Fibroblast of gingiva (primary cell): ENCODE measurements around the gene RAD51B.
"Not testable (repeated sequence)": the region's sequence is repeated elsewhere in the genome, so short reads cannot be mapped to it uniquely, and the experiment has no call there.

Experiments
- DNase-seq: peaks from one replicate; pipeline ENCODE4 v3.0.0-alpha.2; 2011; ENCODE audit warnings: low read depth

Gene RAD51B

GRCh38 chr14:68211886-68212285 is 392.3 kb downstream of the RAD51B start:
- DNase-seq: peak; percentile 51

GRCh38 chr14:68212361-68212760 is 392.8 kb downstream of the RAD51B start:
- no peak for DNase-seq

GRCh38 chr14:68214431-68214830 is 394.9 kb downstream of the RAD51B start:
- DNase-seq: peak; percentile 52

GRCh38 chr14:68215629-68216028 is 396.1 kb downstream of the RAD51B start:
- peak; percentile 54 for DNase-seq

DNA sequence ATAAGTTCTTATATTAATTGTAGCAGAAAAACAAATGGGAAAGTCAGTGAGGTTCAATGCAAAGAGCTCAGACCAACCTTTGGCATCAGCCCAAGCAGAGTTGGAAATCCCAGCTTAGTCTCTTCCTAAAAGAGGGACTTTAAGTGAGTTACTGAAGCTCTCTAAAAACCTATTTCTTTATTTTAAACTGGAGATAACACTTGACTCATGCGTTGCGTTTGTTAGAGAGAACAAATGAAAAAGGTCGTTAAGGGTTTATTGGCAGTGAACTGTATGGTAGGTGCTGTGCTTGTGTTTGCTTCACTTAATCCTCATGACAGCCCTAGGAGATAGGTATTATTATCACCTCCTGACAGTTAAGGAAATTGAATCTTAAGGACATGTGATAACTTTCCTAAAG is 396.5 kb downstream of the RAD51B start:
- DNase-seq: no peak

DNA sequence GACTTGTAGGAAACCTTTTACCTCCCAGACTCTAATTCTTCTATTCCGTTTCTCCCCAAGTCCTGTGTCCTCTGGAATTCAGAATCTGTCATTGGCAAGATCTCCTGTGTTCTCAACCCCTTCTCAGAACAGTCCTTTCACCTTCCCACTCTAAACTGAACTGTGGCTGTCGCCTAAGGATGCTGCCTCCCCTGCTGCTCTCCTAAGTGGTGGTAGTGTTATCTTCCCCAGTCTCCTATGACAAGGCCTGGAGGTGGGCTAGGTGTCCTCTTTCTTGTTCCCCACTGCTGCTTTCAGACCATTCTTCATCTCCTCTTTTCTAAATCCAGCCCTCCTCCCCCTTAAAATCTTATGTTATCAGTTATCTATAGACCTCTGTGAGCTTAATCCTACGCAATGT is 397.4 kb downstream of the RAD51B start:
- no peak for DNase-seq

DNA sequence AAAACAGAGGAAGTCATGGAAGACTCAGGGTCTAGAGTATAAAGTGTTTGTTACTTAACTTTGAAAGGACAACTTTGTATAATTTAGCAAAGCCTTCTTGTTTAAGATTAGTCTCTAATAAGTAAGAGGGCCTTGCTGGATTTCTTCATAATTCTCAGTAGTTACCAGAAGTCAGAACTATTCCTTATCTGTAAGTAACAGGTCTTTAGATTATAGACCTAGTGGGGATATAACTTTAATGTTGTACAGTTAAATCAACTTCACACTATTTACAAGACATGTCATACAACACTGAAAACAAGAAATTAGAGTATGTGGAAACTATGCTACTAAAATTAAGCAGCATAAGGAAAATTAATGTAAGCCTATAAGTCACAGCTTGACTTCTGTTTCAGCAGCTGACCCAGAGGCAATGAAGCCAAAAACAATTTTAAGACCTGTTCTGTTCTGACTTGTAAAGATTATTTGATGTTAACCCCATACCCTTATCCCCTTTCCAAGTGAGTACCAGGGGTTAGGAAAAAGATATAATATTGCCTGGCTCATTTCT is 398.3 kb downstream of the RAD51B start:
- no peak for DNase-seq

GRCh38 chr14:68219407-68219806 is 399.8 kb downstream of the RAD51B start:
- no peak for DNase-seq

- DNase-seq: not testable (repeated sequence)
Measured at GRCh38 chr14:68221046-68221445, 401.5 kb downstream of the RAD51B start.

DNA sequence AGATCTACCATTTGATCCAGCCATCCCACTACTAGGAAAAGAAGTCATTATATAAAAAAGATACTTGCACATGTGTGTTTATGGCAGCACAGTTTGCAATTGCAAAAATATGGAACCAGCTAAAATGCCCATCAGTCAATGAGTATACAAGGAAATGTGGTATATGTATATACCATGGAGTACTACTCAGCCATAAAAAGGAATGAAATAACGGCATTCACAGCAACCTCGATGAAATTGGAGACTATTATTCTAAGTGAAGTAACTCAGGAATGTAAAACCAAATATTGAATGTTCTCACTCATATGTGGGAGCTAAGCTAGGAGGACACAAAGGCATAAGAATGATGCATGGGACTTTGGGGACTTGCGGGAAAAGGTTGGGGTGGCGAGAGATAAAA is 402.6 kb downstream of the RAD51B start:
- no peak for DNase-seq

DNA sequence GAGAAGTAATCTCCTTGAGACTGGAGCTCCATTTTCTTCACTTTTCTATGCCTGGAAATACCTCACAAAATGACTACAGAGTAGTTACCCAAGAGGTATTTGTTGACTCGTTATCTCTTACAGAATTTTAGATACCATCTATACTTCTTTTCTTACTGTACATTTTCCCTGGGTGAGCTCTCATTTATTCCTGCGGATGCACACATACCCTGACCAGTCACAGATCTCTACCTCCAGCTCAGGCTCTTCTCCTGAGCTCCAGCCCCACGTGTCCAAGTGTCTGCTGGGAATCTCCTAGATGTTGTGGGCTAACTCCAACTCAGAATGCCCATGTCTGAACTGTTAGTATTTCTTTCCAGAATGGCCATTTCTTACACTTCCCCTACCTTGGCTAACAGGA is 403.1 kb downstream of the RAD51B start:
- no peak for DNase-seq

DNA sequence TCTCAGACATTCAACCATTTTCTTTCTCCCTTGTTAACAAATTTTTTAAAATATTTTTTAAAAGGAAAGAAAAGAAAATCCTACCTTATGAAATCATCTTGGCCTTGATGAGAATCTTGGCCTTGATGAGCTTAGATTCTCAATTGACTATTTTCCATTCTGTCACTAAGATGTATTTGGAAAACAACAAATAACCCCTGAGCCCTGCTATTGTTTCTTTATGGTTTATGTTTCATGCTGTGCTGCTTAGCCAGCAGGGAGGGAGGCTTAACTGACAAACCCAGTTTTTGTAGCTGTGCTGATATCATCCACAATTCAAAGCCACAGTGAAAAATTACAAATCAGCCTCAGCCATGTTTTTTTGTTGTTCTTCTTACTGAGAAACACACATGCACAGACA is 404.1 kb downstream of the RAD51B start:
- no peak for DNase-seq

DNA sequence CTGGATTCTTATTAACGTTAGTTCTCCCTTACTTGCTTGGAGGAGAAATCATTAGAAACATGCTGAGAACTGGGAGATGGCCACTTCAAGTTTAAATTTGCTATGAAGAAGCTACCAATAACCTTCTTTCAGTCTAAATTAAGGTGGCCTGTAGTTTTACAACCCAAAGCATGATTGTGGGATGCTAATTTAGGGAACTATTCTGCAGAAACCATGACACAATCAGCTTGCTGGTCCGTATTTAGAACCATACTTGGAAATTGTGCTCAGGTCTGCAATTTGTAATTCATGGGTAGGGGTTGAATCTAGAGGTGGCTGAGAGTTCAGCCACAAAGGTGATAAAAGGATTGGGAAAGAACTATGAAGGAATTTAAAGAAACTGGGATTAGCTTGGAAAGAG is 405.7 kb downstream of the RAD51B start:
- DNase-seq: no peak

DNA sequence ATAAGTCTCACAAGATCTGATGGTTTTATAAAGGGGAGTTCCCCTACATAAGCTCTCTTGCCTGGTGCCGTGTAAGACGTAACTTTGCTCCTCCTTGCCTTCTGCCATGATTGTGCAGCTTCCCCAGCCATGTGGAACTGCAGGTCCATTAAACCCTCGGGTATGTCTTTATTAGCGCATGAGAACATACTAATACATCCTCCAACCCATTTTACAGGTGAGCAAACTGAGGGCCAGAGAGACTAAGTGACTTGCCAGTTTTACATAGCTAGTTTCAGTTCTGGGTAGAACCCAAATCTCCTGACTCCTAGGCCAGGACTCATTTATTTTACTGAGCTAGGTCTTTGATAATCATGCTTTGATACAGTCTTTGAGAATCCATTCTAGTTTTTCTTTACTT is 406.9 kb downstream of the RAD51B start:
- DNase-seq: no peak

DNA sequence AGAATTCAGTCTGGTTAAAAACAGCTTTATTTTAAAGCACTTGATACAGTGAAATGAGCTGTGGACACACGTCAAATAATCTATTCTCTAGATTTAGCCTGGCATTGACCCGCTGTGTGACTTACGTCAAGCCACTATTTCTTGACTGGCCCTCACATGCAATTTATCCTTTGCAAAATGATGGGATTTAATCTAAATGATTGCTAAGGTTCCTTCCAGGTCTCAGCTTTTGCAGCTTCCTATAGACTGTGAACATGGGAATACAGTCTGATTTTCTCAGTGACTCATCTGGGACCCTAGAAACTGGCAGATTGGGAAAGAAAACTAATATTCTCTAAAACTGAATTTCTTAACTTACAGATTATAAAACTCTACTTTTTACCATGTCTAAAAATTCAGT is 409.1 kb downstream of the RAD51B start:
- DNase-seq: no peak

DNA sequence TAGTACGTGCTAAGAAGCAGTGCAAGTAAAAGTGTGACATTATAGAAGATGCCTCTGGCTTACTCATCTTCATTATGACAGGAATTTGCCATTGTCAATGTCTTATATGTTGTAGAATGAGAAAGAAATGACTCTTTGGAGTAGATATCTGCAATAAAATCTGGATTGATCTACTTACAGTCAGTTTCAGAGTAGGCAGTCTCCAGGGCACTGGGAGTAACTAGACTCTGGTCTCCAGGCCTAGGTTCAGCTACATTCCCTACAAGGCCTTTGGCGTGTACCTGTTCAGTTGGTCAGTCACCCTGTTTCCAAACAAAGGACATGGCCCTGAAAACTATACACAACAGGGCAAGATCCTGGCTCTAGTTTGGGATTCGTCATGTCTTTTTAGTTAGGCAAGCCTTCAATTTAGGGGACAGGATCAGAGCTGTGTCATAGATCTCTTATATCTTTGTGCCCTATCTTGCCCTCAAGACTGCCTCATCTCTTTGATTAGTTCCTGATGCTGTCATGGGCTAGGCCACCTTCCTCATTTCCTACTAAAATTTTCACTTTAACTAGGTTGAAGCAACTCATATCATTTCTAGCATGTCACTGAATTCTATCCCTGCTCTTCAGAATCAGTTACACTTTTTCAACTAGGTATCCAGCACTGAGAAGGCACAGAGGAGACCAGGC is 410.0 kb downstream of the RAD51B start:
- DNase-seq: no peak

- no peak for DNase-seq
Measured at GRCh38 chr14:68230202-68230949, 410.8 kb downstream of the RAD51B start.

- DNase-seq: peak; percentile 54
Measured at GRCh38 chr14:68230950-68231717, 411.6 kb downstream of the RAD51B start.

DNA sequence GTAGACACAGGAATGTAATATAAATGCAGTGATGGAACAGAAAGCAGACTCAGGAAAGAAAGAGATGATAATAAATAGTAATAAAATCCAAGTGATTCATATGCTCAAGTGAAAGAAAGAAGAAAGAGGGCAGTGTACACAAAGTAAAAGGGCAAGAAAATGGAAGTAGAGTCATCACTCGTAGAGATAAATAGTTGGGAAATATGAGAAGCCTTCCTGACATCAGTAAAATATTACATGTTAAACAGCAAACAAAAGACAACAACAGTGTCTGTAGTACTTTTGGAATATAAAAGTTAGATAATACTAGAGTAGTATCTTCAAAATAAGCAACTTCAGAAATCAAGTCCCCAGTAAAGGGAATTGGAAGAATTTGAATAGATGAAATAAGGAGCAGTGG is 412.3 kb downstream of the RAD51B start:
- DNase-seq: peak; percentile 34

- peak; percentile 96 for DNase-seq
Measured at GRCh38 chr14:68232300-68233055, 412.9 kb downstream of the RAD51B start.

DNA sequence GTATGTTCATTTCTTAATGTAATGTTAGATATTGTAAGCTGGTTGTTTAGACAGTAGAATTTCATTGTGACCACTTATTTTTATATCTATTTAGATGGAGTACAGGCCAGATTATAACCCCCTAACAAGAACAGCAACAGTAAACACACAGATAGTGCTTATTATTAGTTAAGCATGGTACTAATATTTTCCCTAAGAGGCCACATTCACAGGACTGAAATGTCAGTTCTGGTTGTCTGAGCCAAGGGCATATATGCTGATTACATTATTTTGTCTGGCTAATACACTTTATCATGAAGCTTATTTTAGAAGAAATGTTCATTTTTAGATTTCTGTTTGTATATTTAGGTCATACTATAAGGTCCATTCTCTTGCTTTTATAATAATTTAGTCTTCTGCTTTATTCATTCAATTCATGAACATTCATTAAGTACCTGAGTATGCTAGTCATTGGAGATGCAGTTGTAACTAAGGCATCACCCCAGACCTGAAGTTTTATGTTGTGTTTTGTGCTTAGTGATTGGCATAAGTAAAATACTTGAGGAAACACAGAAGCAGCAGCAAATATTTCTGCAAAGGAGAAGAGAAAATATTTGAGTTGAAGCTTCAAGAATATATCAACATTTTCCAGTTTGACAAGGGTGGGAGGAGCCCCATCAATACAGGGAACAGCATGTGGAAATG is 413.7 kb downstream of the RAD51B start:
- DNase-seq: no peak
